Measurements from ENCODE around the gene MTNR1A. TPM values are rescaled to one million over a fixed set of nuclear protein-coding genes. Genes with fewer than 3 reads are reported as not detected.

Gene MTNR1A
- polyA plus RNA-seq, 1 donor (not counting 4 experiments of a cell fraction or from before 2014, with no cell fraction given) = 0.12 TPM

DNA sequence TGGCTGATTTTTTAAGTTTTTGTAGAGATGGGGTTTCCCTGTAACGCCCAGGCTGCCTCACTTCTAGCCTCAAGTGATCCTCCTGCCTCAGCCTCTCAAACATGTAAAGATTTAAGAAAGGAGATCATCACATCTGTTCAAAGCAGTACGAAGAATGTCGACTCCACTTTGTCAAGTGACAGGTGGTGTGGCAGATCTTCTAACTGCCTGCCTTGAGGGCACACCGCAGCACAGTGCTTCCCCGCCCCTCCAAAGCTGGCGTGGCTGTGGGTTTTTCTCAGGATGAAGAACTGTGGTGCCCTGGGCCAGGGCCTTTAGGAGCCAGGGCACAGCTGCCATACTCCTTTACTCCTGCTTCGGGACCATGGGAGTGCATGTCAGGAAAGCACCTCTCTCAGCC is 43.3 kb upstream of the MTNR1A start:
- TF ChIP-seq EZH2 (IDR thresholded peaks at IDR 0.05; ENCODE audit: low read length) = no peak
- no peak for TF ChIP-seq CTCF (optimal IDR thresholded peaks at IDR 0.05 in 1 of 3, IDR thresholded peaks at IDR 0.05 in 1 of 3, conservative IDR thresholded peaks at IDR 0.05 in 1 of 3; ENCODE audit: extremely low read depth in 1 of 3, insufficient read depth in 2 of 3, low read length in 3 of 3)
- peaks cover 55 to 59% of the 10 kb centered on the region in 2 experiments for H3K36me3 ChIP-seq (ENCODE audit: control insufficient read depth in 2 of 2, extremely low read depth in 1 of 2, insufficient read depth in 2 of 2, low read length in 2 of 2)
- dilution Hi-C loops (cut with MboI; ENCODE audit: extremely low pct_ligation_motif_present, low sequenced_read_pairs) = no loop called here
- H4K20me1 ChIP-seq (ENCODE audit: control insufficient read depth, extremely low read depth, insufficient read depth, low read length) = peaks cover 11% of the 10 kb centered on the region
- H3K9ac ChIP-seq (ENCODE audit: control insufficient read depth, extremely low read depth, insufficient read depth, low read length) = no peak overlapping the region
- H3K4me2 ChIP-seq (ENCODE audit: control insufficient read depth, extremely low read depth, insufficient read depth, low read depth, low read length) = no peak overlapping the region
- FAIRE-seq (no peak), DNase-seq (ENCODE audit: low read depth, low spot score) (no peak)
- peaks cover 54% of the 10 kb centered on the region for H3K79me2 ChIP-seq (ENCODE audit: control insufficient read depth, insufficient read depth, low read length)
- no peak overlapping the region for H3K27ac ChIP-seq (ENCODE audit: control insufficient read depth, insufficient read depth, low read length)
- no peaks in the 10 kb centered on the region for H3K4me1 ChIP-seq (ENCODE audit: control insufficient read depth, extremely low read depth, insufficient read depth, low read length)
- no peaks in the 10 kb centered on the region for H3K27me3 ChIP-seq (ENCODE audit: control insufficient read depth, extremely low read depth, insufficient read depth, low read length)
- H2AFZ ChIP-seq (ENCODE audit: control insufficient read depth, low read length) = no peak overlapping the region
- H3K9me3 ChIP-seq (ENCODE audit: control insufficient read depth, low read depth, low read length) = no peaks in the 10 kb centered on the region
- no peak overlapping the region for H3K4me3 ChIP-seq (ENCODE audit: control insufficient read depth in 2 of 3, extremely low read depth in 1 of 3, insufficient read depth in 2 of 3, low read depth in 1 of 3, low read length in 3 of 3)
- no peaks in the 10 kb centered on the region for H3K9me1 ChIP-seq (ENCODE audit: control insufficient read depth, extremely low read depth, insufficient read depth, low read length)

GRCh38 chr4:186596850-186597390 is 41.6 kb upstream of the MTNR1A start:
- H4K20me1 ChIP-seq (ENCODE audit: control insufficient read depth, extremely low read depth, insufficient read depth, low read length) = peaks cover 18% of the 10 kb centered on the region
- no peak for DNase-seq (ENCODE audit: low read depth, low spot score)
- H3K9me1 ChIP-seq (ENCODE audit: control insufficient read depth, extremely low read depth, insufficient read depth, low read length) = no peaks in the 10 kb centered on the region
- no peak overlapping the region for H3K27ac ChIP-seq (ENCODE audit: control insufficient read depth, insufficient read depth, low read length)
- H3K9ac ChIP-seq (ENCODE audit: control insufficient read depth, extremely low read depth, insufficient read depth, low read length) = no peak overlapping the region
- dilution Hi-C loops (cut with MboI; ENCODE audit: extremely low pct_ligation_motif_present, low sequenced_read_pairs) = no loop called here
- no peak for FAIRE-seq
- TF ChIP-seq EZH2 (IDR thresholded peaks at IDR 0.05; ENCODE audit: low read length) (no peak), CTCF (optimal IDR thresholded peaks at IDR 0.05 in 1 of 3, IDR thresholded peaks at IDR 0.05 in 1 of 3, conservative IDR thresholded peaks at IDR 0.05 in 1 of 3; ENCODE audit: extremely low read depth in 1 of 3, insufficient read depth in 2 of 3, low read length in 3 of 3) (no peak)
- H3K79me2 ChIP-seq (ENCODE audit: control insufficient read depth, insufficient read depth, low read length) = peaks cover 52% of the 10 kb centered on the region
- H3K4me2 ChIP-seq (ENCODE audit: control insufficient read depth, extremely low read depth, insufficient read depth, low read depth, low read length) = no peak overlapping the region
- H3K9me3 ChIP-seq (ENCODE audit: control insufficient read depth, low read depth, low read length) = no peaks in the 10 kb centered on the region
- H2AFZ ChIP-seq (ENCODE audit: control insufficient read depth, low read length) = no peak overlapping the region
- no peak overlapping the region for H3K4me3 ChIP-seq (ENCODE audit: control insufficient read depth in 2 of 3, extremely low read depth in 1 of 3, insufficient read depth in 2 of 3, low read depth in 1 of 3, low read length in 3 of 3)
- peaks cover 48 to 54% of the 10 kb centered on the region in 2 experiments for H3K36me3 ChIP-seq (ENCODE audit: control insufficient read depth in 2 of 2, extremely low read depth in 1 of 2, insufficient read depth in 2 of 2, low read length in 2 of 2)
- H3K27me3 ChIP-seq (ENCODE audit: control insufficient read depth, extremely low read depth, insufficient read depth, low read length) = no peaks in the 10 kb centered on the region
- H3K4me1 ChIP-seq (ENCODE audit: control insufficient read depth, extremely low read depth, insufficient read depth, low read length) = no peaks in the 10 kb centered on the region

All from keratinocyte (primary cell).